Nephron (organoid): ENCODE measurements around the gene SLC25A36.
A peak's percentile ranks its signal among the peaks of the same experiment; 100 is the strongest.

Experiments used
- H3K27ac Mint-ChIP-seq, 3 experiments: 2 replicates each; pipeline ENCODE4 v1.8.0; 2020; ENCODE audit warnings: mixed read lengths in 3 of 3, mild to moderate bottlenecking in 2 of 3, moderate library complexity in 1 of 3
- H3K27me3 Mint-ChIP-seq: 2 replicates; pipeline ENCODE4 v1.8.0; 2021; ENCODE audit warnings: low read depth, mild to moderate bottlenecking, moderate library complexity, mixed read lengths
- H3K36me3 Mint-ChIP-seq: 2 replicates; pipeline ENCODE4 v1.8.0; 2020; ENCODE audit warnings: low read depth, mixed read lengths
- H3K4me1 Mint-ChIP-seq: 2 replicates; pipeline ENCODE4 v1.8.0; 2020; ENCODE audit warnings: mixed read lengths
- H3K4me3 Mint-ChIP-seq, 3 experiments: 2 replicates each; pipeline ENCODE4 v1.8.0; 2020; ENCODE audit warnings: mild to moderate bottlenecking in 3 of 3, mixed read lengths in 3 of 3, moderate library complexity in 2 of 3
- H3K9me3 Mint-ChIP-seq: 2 replicates; pipeline ENCODE4 v1.8.0; 2020; ENCODE audit warnings: mixed read lengths
- TF ChIP-seq, protein P1 (sequence below), 3 experiments: fragments of 200-600 bp; sonication (generic); IDR thresholded peaks; one replicate each; pipeline ENCODE4 v1.5.0; 2021; ENCODE audit warnings: antibody characterized with exemption in 3 of 3; ENCODE audit not compliant: unreplicated experiment in 3 of 3

Gene SLC25A36

DNA sequence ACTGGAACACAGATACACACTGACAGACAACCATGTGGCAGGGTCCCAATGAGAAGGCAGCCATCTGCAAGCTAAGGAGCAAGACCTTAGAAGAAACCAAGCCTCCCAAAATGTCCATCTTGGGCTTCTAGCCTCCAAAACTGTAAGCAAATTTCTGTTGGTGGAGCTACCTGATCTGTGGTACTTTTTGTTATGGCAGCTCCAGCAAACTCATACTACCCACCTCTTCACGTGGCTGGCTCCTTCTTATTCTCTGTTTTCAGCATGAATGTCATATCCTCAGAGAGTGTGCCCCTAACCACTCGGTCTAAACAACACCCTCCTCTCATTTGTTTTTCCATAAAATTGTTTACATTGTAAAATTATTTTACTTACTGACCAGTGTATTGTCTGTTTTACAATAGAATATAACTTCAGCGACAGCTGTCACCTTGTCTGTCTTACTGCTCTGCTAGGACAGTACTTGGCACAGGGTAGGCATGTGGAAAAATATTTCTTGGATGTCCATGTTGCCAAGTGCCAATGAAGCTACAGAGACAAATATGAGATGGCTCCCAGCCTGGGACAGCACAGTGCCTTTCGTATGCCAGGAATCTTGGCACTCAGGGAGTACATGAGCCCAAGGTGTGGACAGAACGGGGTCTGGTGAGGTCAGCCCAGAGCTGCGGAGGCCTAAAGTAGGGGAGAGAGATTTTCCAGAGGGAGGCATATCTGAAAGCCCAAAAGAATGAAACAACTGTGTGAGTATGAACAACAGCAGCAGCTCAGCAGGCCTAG is 17.4 kb upstream of the SLC25A36 start:
- peaks cover 7% of the 10 kb centered on the region for H3K27me3 Mint-ChIP-seq
- no peaks in the 10 kb centered on the region for H3K9me3 Mint-ChIP-seq
- TF ChIP-seq, protein P1, sequence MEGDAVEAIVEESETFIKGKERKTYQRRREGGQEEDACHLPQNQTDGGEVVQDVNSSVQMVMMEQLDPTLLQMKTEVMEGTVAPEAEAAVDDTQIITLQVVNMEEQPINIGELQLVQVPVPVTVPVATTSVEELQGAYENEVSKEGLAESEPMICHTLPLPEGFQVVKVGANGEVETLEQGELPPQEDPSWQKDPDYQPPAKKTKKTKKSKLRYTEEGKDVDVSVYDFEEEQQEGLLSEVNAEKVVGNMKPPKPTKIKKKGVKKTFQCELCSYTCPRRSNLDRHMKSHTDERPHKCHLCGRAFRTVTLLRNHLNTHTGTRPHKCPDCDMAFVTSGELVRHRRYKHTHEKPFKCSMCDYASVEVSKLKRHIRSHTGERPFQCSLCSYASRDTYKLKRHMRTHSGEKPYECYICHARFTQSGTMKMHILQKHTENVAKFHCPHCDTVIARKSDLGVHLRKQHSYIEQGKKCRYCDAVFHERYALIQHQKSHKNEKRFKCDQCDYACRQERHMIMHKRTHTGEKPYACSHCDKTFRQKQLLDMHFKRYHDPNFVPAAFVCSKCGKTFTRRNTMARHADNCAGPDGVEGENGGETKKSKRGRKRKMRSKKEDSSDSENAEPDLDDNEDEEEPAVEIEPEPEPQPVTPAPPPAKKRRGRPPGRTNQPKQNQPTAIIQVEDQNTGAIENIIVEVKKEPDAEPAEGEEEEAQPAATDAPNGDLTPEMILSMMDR (IDR thresholded peaks at IDR 0.05; ENCODE audit: unreplicated experiment in 3 of 3), result no peak
- H3K27ac Mint-ChIP-seq, result no peak overlapping the region
- H3K4me3 Mint-ChIP-seq, result no peak overlapping the region
- H3K4me1 Mint-ChIP-seq, result no peaks in the 10 kb centered on the region
- H3K36me3 Mint-ChIP-seq, result no peaks in the 10 kb centered on the region

GRCh38 chr3:140927279-140928069 is 14.2 kb upstream of the SLC25A36 start:
- H3K27ac Mint-ChIP-seq, result no peak overlapping the region
- H3K9me3 Mint-ChIP-seq, result no peaks in the 10 kb centered on the region
- H3K4me3 Mint-ChIP-seq, result no peak overlapping the region
- H3K36me3 Mint-ChIP-seq, result no peaks in the 10 kb centered on the region
- no peaks in the 10 kb centered on the region for H3K4me1 Mint-ChIP-seq
- TF ChIP-seq, protein P1 (IDR thresholded peaks at IDR 0.05; ENCODE audit: unreplicated experiment in 3 of 3), result no peak
- no peaks in the 10 kb centered on the region for H3K27me3 Mint-ChIP-seq

DNA sequence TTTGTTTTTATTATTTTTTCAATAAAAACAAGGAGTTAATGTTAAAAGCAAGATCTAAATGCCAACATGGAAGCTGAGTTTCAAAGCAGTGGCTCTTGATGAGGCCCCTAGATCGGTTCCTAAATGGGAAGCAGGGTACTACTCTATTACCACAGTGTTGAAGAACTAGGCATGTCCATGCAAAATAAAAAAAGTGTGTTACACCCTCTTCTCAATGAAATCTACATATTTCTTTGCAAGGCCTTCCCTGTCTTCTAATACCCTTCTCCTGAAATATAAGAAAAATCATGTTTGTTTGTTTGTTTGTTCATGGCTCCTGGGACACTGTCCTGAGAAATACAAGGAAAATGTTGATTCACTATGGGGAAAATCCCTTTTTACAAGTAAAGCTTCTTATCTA is 12.2 kb upstream of the SLC25A36 start:
- Mint-ChIP-seq H3K36me3 (no peaks in the 10 kb centered on the region), H3K4me1 (no peaks in the 10 kb centered on the region), H3K27ac (no peak overlapping the region), H3K9me3 (no peaks in the 10 kb centered on the region), H3K4me3 (no peak overlapping the region), H3K27me3 (no peaks in the 10 kb centered on the region)
- TF ChIP-seq, protein P1 (IDR thresholded peaks at IDR 0.05; ENCODE audit: unreplicated experiment in 3 of 3), result no peak

- no peak overlapping the region for H3K27ac Mint-ChIP-seq
- H3K4me1 Mint-ChIP-seq, result no peaks in the 10 kb centered on the region
- no peaks in the 10 kb centered on the region for H3K36me3 Mint-ChIP-seq
- H3K9me3 Mint-ChIP-seq, result peaks cover 3% of the 10 kb centered on the region
- peak overlapping the region; percentile 60 to 64 (median 64) for H3K4me3 Mint-ChIP-seq
- TF ChIP-seq, protein P1 (IDR thresholded peaks at IDR 0.05; ENCODE audit: unreplicated experiment in 3 of 3), result no peak
- no peaks in the 10 kb centered on the region for H3K27me3 Mint-ChIP-seq
Measured at GRCh38 chr3:140931016-140931454, 10.6 kb upstream of the SLC25A36 start.

DNA sequence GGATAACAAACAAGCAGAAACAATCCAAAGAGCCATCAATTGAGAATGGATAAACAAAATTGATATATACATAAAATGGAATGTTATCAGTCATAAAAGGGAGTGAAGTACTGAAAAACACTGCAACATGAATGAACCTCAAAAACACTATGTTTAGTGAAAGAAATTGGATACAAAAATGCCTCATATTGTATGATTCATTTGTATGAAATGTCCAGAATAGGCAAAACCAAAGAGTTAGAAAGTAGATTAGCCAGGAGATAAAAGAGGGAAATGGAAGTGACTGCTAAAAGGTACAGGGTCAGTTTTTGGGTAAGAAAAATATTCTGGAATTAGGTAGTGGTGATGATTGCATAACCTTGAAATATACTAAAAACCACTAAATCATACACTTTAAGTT is 9.8 kb upstream of the SLC25A36 start:
- H3K27me3 Mint-ChIP-seq, result no peaks in the 10 kb centered on the region

More for the DNA sequence above, 9.8 kb upstream of the SLC25A36 start:
- no peak overlapping the region for H3K4me3 Mint-ChIP-seq
- H3K9me3 Mint-ChIP-seq, result peaks cover 5% of the 10 kb centered on the region
- no peaks in the 10 kb centered on the region for H3K4me1 Mint-ChIP-seq
- TF ChIP-seq, protein P1 (IDR thresholded peaks at IDR 0.05; ENCODE audit: unreplicated experiment in 3 of 3), result no peak
- no peaks in the 10 kb centered on the region for H3K36me3 Mint-ChIP-seq
- no peak overlapping the region for H3K27ac Mint-ChIP-seq
